Gastroesophageal sphincter (tissue), 4 donors: ENCODE measurements around the gene PTPRJ. TPM values are rescaled to one million over a fixed set of nuclear protein-coding genes. Genes with fewer than 3 reads are reported as not detected.

Experiments used
- ATAC-seq: fragments of 150-250 bp; one replicate; pipeline ENCODE4 v1.9.1; 2016; ENCODE audit warnings: mild to moderate bottlenecking, moderate library complexity
- H3K27ac ChIP-seq, 4 donors: fragments of 200-600 bp; sonication (generic) in 3 of 4; 1 replicate in 3 of 4; 2 replicates in 1 of 4; pipeline ENCODE4 v1.5.1; 2016 to 2019
- H3K27me3 ChIP-seq: fragments of 200-600 bp; sonication (generic); one replicate; pipeline ENCODE4 v1.5.1; 2019
- H3K36me3 ChIP-seq, 2 donors: fragments of 200-600 bp; sonication (generic); one replicate each; pipeline ENCODE4 v1.5.1; 2019; ENCODE audit warnings: control low read depth in 1 of 2
- H3K4me1 ChIP-seq, 3 donors: fragments of 200-600 bp; sonication (generic); 1 replicate in 2 of 3; 2 replicates in 1 of 3; pipeline ENCODE4 v1.5.1; 2016 to 2019; ENCODE audit warnings: control low read depth in 2 of 3
- H3K4me3 ChIP-seq, 2 donors: fragments of 200-600 bp; sonication (generic); one replicate each; pipeline ENCODE4 v1.5.1; 2019; ENCODE audit warnings: mild to moderate bottlenecking in 1 of 2, moderate library complexity in 1 of 2
- H3K9me3 ChIP-seq, 3 donors: fragments of 200-600 bp; sonication (generic); one replicate each; pipeline ENCODE4 v1.5.1; 2017 to 2019; ENCODE audit warnings: control low read depth in 2 of 3
- CTCF ChIP-seq, 4 experiments: fragments of 200-600 bp in 2 of 4; fragments of 450-650 bp in 2 of 4; sonication (generic) in 1 of 4; IDR thresholded peaks; one replicate each; pipeline ENCODE4 v1.5.1; 2017 to 2019; ENCODE audit warnings: antibody characterized with exemption in 4 of 4, mild to moderate bottlenecking in 2 of 4, moderate library complexity in 2 of 4
- EP300 ChIP-seq: sonication (generic); formaldehyde crosslinking; IDR thresholded peaks from one replicate; pipeline ENCODE4 v1.6.1; 2017; ENCODE audit warnings: antibody characterized with exemption, mild to moderate bottlenecking
- POLR2A ChIP-seq, 2 donors: fragments of 450-650 bp; IDR thresholded peaks; one replicate each; pipeline ENCODE4 v1.6.1; 2017; ENCODE audit warnings: antibody characterized with exemption in 2 of 2, mild to moderate bottlenecking in 2 of 2, moderate library complexity in 1 of 2
- POLR2AphosphoS5 ChIP-seq: sonication (generic); formaldehyde crosslinking; IDR thresholded peaks from one replicate; pipeline ENCODE4 v1.6.1; 2017; ENCODE audit warnings: antibody characterized with exemption
- WGBS, 2 donors: methylation state at CpG; one replicate each; pipeline ENCODE4 v1.1.5; 2018; ENCODE audit warnings: low coverage in 1 of 2; 5-methylcytosine and 5-hydroxymethylcytosine counted together
- total RNA-seq, 4 donors: library from RNA; depleted of rRNA; stranded (reverse); fragments of >200 nt; gene quantifications; one replicate each; pipeline ENCODE4 v1.1.0, GENCODE V29; 2016

PTPRJ gene
- total RNA-seq, 4 donors from 2014 or later, result 5.4 to 13.5 (median 10.5) TPM

GRCh38 chr11:47976931-47977330, 3.4 kb upstream of the PTPRJ start:
- no peaks in the 10 kb centered on the region for H3K27me3 ChIP-seq
- WGBS, 2 donors, result 53 to 94% methylated on average over 2 of the region's 2 CpGs
- H3K9me3 ChIP-seq, result no peaks in the 10 kb centered on the region
- peaks cover 0 to 25% (median 12%) of the 10 kb centered on the region in 3 donors for H3K4me1 ChIP-seq
- H3K27ac ChIP-seq, result no peak overlapping the region
- no peak overlapping the region for H3K4me3 ChIP-seq
- no peak for ATAC-seq
- TF ChIP-seq EP300 (no peak), POLR2AphosphoS5 (no peak), POLR2A (IDR thresholded peaks at IDR 0.05) (no peak)
- H3K36me3 ChIP-seq, result no peaks in the 10 kb centered on the region

- Histone ChIP-seq H3K4me3 (no peak overlapping the region), H3K4me1 (peaks cover 0 to 29% (median 15%) of the 10 kb centered on the region in 3 donors), H3K36me3 (no peaks in the 10 kb centered on the region), H3K27me3 (no peaks in the 10 kb centered on the region), H3K9me3 (no peaks in the 10 kb centered on the region), H3K27ac (no peak overlapping the region)
- no peak for TF ChIP-seq EP300
- TF ChIP-seq POLR2A (IDR thresholded peaks at IDR 0.05), result no peak
- no peak for TF ChIP-seq CTCF (IDR thresholded peaks at IDR 0.05)
- no peak for TF ChIP-seq POLR2AphosphoS5
- WGBS, 2 donors, result 42 to 84% methylated on average over 5 of the region's 5 CpGs
- ATAC-seq, result no peak
Observed at GRCh38 chr11:47977623-47978022, 2.7 kb upstream of the PTPRJ start.

GRCh38 chr11:47979378-47980087, 826 bp upstream of the PTPRJ start:
- Histone ChIP-seq H3K9me3 (no peaks in the 10 kb centered on the region), H3K36me3 (no peaks in the 10 kb centered on the region), H3K4me3 (peak overlapping the region in 1 of 2 donors; percentile 79), H3K27me3 (no peaks in the 10 kb centered on the region), H3K27ac (peak overlapping the region in 3 of 4 donors; percentile 64 to 80 (median 71)), H3K4me1 (peaks cover 0 to 21% (median 15%) of the 10 kb centered on the region in 3 donors)
- WGBS, 2 donors, result 37 to 63% methylated on average over 4 to 8 of the region's 18 CpGs
- no peak for ATAC-seq
- TF ChIP-seq POLR2AphosphoS5 (no peak), POLR2A (IDR thresholded peaks at IDR 0.05) (no peak), EP300 (no peak), CTCF (IDR thresholded peaks at IDR 0.05) (no peak)

GRCh38 chr11:47980907-47981621, 705 bp downstream of the PTPRJ start:
- WGBS, 2 donors, result no CpG with 5 or more reads among the region's 82 CpGs
- H3K27me3 ChIP-seq, result peaks cover 6% of the 10 kb centered on the region
- H3K27ac ChIP-seq, result peak overlapping the region in 3 of 4 donors; percentile 64 to 80 (median 71)
- peak; percentile 57 for ATAC-seq
- H3K4me3 ChIP-seq, result peak overlapping the region; percentile 79 to 81
- no peaks in the 10 kb centered on the region for H3K36me3 ChIP-seq
- peaks cover 0 to 21% (median 15%) of the 10 kb centered on the region in 3 donors for H3K4me1 ChIP-seq
- no peaks in the 10 kb centered on the region for H3K9me3 ChIP-seq
- TF ChIP-seq CTCF (IDR thresholded peaks at IDR 0.05) (peak in 2 of 4 experiments; percentile 18 to 30), POLR2AphosphoS5 (no peak)

- H3K9me3 ChIP-seq, result no peaks in the 10 kb centered on the region
- no peaks in the 10 kb centered on the region for H3K36me3 ChIP-seq
- peak overlapping the region in 3 of 4 donors; percentile 64 to 80 (median 71) for H3K27ac ChIP-seq
- ATAC-seq, result no peak
- peaks cover 6% of the 10 kb centered on the region for H3K27me3 ChIP-seq
- peak overlapping the region; percentile 79 to 81 for H3K4me3 ChIP-seq
- H3K4me1 ChIP-seq, result peaks cover 0 to 21% (median 15%) of the 10 kb centered on the region in 3 donors
- 60 to 100% methylated on average over 1 to 2 of the region's 17 CpGs for WGBS, 2 donors
- TF ChIP-seq CTCF (IDR thresholded peaks at IDR 0.05) (no peak), EP300 (no peak), POLR2A (IDR thresholded peaks at IDR 0.05) (no peak), POLR2AphosphoS5 (no peak)
Observed at GRCh38 chr11:47981667-47982404, 1.5 kb downstream of the PTPRJ start.
